ENCODE measurements around the gene PUS3. TPM values are rescaled to one million over a fixed set of nuclear protein-coding genes. Genes with fewer than 3 reads are reported as not detected.
"Not testable (repeated sequence)": the region's sequence is repeated elsewhere in the genome, so short reads cannot be mapped to it uniquely, and the experiment has no call there.

PUS3 gene
- total and polyA plus RNA-seq, 8 donors = 8.7 to 19.1 (median 15.8) TPM

GRCh38 chr11:125918140-125918840 lies 15.3 kb upstream of the PUS3 start:
- Histone ChIP-seq H3K27ac (no peak overlapping the region), H3K4me1 (no peaks in the 10 kb centered on the region), H3K27me3 (peaks cover 0 to 18% of the 10 kb centered on the region in 2 donors), H3K4me3 (no peak overlapping the region), H3K9me3 (no peaks in the 10 kb centered on the region), H3K36me3 (no peaks in the 10 kb centered on the region)
- TF ChIP-seq CTCF (IDR thresholded peaks at IDR 0.05) = no peak
- intact Hi-C loops (cut with DNase I) = no loop called here
- ATAC-seq (no peak), DNase-seq (no peak)

GRCh38 chr11:125916683-125917347 lies 13.8 kb upstream of the PUS3 start:
- Histone ChIP-seq H3K9me3 (no peaks in the 10 kb centered on the region), H3K27me3 (peaks cover 0 to 18% of the 10 kb centered on the region in 2 donors), H3K4me1 (no peaks in the 10 kb centered on the region), H3K36me3 (no peaks in the 10 kb centered on the region), H3K27ac (no peak overlapping the region), H3K4me3 (no peak overlapping the region)
- TF ChIP-seq CTCF (IDR thresholded peaks at IDR 0.05) = no peak
- intact Hi-C loops (cut with DNase I) = no loop called here
- no peak for ATAC-seq
- no peak for DNase-seq

GRCh38 chr11:125914601-125915000 lies 11.6 kb upstream of the PUS3 start:
- intact Hi-C loops (cut with DNase I); H3K4me3 ChIP-seq; H3K36me3 ChIP-seq; H3K4me1 ChIP-seq; DNase-seq; ATAC-seq; H3K27ac ChIP-seq; H3K9me3 ChIP-seq: not testable (repeated sequence)
- peaks cover 3 to 18% of the 10 kb centered on the region in 2 donors for H3K27me3 ChIP-seq

- DNase-seq (no peak), ATAC-seq (no peak)
- no peak overlapping the region for H3K4me3 ChIP-seq
- H3K4me1 ChIP-seq = no peaks in the 10 kb centered on the region
- intact Hi-C loops (cut with DNase I) = no loop called here
- H3K9me3 ChIP-seq = no peaks in the 10 kb centered on the region
- no peak for TF ChIP-seq CTCF (IDR thresholded peaks at IDR 0.05)
- H3K36me3 ChIP-seq = no peaks in the 10 kb centered on the region
- peaks cover 3 to 17% of the 10 kb centered on the region in 2 donors for H3K27me3 ChIP-seq
- H3K27ac ChIP-seq = no peak overlapping the region
Measured at GRCh38 chr11:125910226-125910849, 7.3 kb upstream of the PUS3 start.

GRCh38 chr11:125904678-125905077 lies 1.7 kb upstream of the PUS3 start:
- DNase-seq (no peak), ATAC-seq (no peak)
- H3K9me3 ChIP-seq = no peaks in the 10 kb centered on the region
- H3K27me3 ChIP-seq = peaks cover 18 to 37% of the 10 kb centered on the region in 2 donors
- intact Hi-C loops (cut with DNase I) = no loop called here
- peaks cover 0 to 9% of the 10 kb centered on the region in 2 donors for H3K36me3 ChIP-seq
- no peak for TF ChIP-seq CTCF (IDR thresholded peaks at IDR 0.05)
- H3K4me3 ChIP-seq = peak overlapping the region in 1 of 2 donors; percentile 62
- no peak overlapping the region for H3K27ac ChIP-seq
- peaks cover 15 to 27% of the 10 kb centered on the region in 2 donors for H3K4me1 ChIP-seq
